GM21526 (cell line): ENCODE data around the gene HMGN4.
"Not testable (repeated sequence)": the region's sequence is repeated elsewhere in the genome, so short reads cannot be mapped to it uniquely, and the experiment has no call there.

Source experiments
- ATAC-seq: cut with Tn5 transposase; IDR thresholded peaks from one replicate; pipeline ENCODE4 v1.9.1; 2021; ENCODE audit warnings: moderate library complexity; ENCODE audit not compliant: unreplicated experiment, low FRiP score

Gene HMGN4

DNA sequence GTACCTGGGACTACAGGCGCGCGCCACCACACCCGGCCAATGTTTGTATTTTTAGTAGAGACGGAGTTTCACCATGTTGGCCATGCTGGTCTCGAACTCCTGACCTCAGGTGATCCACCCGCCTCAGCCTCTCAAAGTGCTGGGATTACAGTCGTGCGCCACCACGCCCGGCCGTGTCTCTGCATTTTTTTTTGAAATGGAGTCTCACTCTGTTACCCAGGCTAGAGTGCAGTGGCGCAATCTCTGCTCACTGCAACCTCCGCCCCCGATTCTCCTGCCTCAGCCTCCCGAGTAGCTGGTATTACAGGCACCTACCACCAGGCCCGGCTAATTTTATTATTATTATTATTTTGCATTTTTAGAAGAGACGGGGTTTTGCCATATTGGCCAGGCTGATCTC, 9.2 kb downstream of the HMGN4 start:
- ATAC-seq, result not testable (repeated sequence)

DNA sequence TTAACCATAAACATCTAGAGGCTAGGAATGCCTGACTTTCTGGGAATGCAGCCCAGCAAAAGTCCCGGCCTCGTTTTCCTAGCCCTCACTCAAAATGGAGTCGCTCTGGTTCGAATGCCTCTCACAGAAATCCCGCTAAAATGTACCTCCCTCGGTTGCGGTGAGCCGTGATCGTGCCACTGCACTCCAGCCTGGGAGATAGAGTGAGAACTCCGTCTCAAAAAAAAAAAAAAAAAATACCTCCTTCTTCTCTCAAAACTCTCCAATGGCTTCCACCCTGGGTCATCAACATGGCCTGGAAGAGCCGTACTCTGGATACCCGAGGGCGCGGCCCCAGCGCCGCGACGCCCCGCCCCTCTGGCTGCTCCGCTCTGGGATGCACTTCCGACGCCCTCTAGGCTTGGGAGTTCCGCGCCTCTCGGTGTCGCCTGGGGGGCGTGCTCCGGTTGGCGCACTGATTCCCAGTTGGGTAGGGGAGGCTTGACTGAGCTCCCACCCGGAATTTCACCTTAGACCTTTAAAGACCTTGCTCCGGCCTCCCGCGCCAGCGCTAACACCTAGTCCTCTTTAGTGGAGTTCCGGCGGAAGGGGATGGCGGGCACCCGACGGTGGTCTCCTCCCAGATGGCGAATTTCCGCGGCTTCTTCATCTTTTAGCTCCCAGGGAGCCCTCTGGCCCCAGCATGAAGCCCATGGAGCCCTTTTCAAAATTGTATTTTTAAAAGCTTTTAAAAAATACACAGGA, 12.3 kb downstream of the HMGN4 start:
- no peak for ATAC-seq

DNA sequence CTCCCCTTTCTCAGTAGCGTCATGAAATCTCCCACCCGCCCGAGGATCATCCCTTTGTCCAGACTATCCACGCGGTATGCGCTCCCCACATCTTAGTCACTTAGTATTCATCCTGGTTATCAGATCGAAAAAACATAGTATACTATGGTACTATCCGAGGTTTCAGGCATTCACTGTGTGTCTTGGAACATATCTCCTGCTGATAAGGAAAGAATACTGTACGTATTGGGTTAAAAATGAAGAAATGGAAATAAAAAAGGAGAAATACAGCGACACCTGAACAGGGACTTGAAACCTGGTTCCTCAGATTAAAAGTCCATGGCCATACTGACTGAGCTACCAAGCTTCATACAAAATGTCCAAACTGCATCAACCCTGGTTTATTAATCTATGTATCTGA, 14.0 kb downstream of the HMGN4 start:
- no peak for ATAC-seq

DNA sequence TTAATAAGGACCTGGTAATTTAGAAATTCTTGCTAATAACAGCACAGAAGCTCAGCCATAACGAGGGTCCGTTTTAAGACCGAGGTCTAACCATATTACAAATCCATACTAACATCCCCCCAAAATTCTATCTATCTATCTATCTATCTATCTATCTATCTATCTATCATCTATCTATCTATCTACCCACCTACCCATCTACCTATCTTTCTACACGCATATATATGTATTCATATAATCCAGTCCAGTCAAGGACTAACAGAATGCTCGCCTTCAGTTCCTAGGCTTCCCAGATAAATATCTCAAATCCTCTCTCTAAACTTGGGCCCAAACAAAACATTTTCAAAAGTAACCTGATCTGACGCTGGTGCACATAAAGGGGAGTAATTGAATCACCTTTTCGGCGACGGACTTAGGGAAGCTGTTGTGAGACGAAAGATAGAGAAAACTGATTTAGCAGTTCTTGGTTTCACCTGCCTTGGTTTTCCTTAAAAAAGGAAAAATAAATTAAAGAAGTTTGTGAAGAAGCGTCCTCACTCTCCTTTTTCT, 14.5 kb downstream of the HMGN4 start:
- no peak for ATAC-seq

DNA sequence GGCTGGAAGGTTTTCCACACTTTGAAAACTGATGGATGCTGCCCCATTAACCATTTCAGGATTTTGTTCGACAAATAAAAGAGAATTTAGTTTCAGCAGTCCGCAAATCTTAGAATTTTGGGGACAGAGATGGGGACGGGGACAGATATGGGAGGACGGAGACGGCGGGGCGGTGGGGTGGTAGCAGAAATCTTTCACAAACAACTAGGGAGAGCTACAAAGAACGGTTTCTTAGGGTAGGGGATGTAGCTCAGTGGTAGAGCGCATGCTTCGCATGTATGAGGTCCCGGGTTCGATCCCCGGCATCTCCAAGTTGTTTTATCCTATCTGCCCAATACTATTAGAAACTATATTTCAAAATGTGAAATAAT, 15.1 kb downstream of the HMGN4 start:
- ATAC-seq, result no peak

DNA sequence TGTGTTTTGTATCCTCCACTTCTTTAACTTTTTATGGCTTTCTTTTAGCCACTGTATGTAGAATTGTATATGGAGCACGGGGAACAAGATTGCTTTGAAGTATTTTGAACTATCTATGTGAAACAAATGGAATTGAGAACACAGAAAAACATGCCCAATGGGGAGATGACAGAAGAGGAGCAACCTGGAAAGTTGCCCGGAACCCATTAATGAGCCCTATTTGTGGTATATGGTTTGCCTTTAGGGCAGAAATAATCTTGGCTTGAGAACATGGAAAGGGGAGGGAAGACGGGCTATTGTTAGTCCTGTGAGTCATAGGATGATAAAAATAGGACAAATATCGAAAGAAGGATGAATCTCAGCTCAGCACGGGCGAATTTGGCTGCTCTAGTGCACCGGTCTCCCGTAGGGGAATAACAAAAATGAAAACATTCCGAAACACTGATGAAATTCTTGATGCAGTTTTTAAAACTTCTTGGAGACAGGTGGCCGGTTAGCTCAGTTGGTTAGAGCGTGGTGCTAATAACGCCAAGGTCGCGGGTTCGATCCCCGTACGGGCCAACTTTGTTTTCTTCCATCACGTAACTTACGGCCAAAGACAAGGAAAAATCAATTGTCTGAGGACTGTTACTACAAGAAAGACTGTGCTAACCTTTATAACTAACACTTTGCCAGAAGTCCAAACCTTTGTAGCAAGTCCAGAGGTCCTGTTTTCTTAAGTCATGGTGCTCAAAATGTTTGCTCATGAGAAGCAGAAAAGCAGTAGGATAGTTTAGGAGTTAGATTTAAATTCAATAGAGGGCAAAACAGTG, 15.7 kb downstream of the HMGN4 start:
- ATAC-seq, result no peak

DNA sequence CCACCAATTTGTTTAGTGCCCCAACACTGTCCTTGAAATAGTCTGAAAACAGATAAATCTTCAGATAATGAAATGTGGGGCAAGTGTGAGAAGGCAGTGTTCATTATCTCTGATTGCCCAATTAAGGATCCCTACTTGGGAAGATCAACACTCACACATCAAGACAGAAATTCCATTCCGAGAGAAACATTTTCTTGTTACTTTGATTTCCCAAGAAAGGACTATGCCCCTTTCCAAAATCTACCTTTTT, 16.2 kb downstream of the HMGN4 start:
- no peak for ATAC-seq

DNA sequence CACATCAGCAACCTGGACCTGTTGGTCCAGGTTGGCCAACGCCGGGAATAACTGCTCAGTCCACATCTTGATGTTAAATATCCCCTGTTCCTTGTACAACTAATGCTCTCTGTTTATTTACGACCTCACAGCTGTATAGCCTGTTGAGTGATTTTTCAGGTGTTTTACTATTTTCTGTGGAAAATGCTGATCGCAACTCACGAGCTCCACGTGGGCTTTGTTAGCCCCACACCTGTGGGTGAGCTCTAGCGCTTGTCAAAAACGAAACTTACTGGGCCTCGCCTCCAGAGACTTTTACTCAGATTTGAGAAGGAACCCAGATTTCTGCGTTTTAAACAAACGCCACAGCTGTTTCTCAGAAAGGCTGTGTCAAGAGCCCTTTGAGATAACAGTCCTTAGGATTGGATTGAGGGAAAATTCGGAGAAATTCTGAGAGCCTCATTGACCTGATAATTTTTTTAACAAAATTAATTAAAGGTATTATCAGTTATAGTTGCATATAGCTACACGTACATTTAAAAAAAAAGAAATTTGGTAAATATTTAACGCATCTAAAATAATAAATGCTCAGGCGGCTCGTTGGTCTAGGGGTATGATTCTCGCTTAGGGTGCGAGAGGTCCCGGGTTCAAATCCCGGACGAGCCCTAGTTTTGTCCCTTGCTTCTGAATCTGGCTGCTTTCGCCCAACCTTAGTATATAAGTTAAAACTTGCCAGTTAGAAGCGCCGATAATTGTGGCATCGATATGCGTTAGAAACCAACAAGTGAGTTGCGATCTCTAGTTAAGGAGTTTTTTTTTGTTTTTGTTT, 16.7 kb downstream of the HMGN4 start:
- peak; percentile 31 for ATAC-seq

DNA sequence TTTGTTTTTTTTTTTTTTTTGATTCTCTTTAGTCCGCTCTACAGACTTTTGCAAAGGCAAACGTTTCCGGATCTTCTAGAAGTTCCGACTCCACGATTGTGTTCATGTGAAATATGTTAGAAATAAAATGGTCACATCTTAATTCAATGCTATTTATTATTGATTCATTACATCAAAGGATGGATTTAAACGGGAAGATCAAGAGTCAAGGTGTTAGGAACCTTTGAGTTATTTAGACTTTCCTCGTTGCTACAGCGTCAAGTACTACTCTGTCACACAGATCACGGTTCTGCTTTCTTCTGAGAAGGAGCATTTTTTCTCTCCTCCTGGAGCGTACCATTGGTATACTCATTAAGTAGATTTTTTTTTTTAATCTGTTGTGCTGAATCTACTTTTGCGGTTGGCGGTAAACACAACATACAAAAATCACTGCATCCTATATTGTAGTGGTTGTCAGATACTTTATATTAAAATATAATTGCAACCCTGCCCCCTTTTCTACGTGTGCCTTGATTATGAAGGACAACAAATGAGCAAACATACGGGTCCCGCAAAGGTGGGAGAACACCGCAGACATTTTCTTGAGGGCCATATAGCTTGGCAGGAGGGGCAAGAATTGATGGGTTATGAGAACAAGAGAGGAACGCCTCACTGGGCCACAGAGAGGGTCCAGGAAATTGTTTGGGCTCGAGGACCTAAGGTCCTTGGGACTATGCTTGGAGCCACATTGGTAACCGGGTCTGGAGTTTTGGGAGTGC, 17.5 kb downstream of the HMGN4 start:
- no peak for ATAC-seq

GRCh38 chr6:26556263-26557070, 18.3 kb downstream of the HMGN4 start:
- ATAC-seq, result no peak

GRCh38 chr6:26561533-26562466, 23.6 kb downstream of the HMGN4 start:
- ATAC-seq, result no peak

DNA sequence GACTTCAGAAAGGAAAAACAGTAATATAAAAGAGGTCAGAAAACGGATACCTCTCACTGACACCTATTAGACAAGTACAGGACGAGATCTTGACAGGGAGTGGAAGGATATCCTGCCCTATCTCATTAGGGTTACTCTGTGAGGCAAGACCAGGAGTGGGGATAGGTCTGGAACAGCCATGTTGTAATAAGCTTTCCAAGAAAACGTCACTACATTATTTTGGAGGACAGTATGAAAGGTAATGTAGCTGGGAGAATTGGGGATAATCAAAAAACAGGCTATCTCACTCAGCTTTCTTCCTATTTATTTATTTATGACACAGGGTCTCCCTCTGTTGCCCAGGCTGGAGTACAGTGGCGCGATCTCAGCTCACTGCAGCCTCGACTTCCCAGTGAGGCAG, 25.3 kb downstream of the HMGN4 start:
- ATAC-seq, result no peak

DNA sequence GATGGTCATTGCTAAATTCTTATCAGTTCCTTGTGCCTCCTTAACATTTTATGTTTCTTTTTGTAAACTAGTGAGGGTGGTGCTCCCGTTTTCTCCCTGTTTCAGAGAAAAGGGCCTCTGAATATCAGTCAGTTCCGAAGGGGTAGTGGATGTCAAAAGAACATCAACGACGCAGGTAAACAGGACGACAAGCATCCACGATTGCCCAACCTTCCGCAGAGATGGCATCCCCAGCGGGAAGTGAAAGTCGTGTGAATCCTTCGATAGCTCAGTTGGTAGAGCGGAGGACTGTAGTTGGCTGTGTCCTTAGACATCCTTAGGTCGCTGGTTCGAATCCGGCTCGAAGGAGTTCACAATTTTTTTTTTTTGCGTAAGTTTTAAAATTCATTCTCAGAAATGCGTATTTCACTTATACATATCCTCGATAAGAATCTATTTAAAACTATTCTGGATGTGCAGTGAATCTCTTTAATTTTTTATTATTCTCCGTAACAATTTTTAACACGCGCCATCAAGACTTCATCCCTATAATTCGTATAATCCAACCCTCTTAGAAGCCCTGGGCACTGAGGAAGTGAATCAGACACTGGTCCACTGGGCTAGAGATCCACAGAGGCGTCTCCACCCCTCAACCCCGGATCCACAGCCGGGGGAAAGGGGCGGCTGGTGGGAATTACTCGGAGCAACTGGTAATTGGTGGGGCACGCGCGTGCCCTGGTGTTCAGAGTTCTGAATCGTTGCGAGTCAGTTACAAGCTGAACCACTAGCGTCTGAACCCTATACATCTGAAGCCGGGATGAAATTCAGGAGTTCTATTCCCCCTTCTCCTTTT, 30.7 kb downstream of the HMGN4 start:
- ATAC-seq, result peak; percentile 68

GRCh38 chr6:26569433-26569764, 31.2 kb downstream of the HMGN4 start:
- no peak for ATAC-seq

GRCh38 chr6:26570027-26570809, 32.1 kb downstream of the HMGN4 start:
- ATAC-seq, result no peak

GRCh38 chr6:26571592-26572296, 33.6 kb downstream of the HMGN4 start:
- ATAC-seq, result no peak
